SU-DHL-6 (cell line): Measurements from ENCODE around the gene FASTKD1.
"Not testable (repeated sequence)": the region's sequence is repeated elsewhere in the genome, so short reads cannot be mapped to it uniquely, and the experiment has no call there.

Source experiments
- H2AFZ ChIP-seq: fragments of 200-600 bp; sonication (generic); 2 replicates; pipeline ENCODE4 v1.6.1; 2014; ENCODE audit warnings: low read depth, mild to moderate bottlenecking, moderate library complexity, mixed read lengths, antibody characterized with exemption, low read length; ENCODE audit not compliant: severe bottlenecking
- H3F3A ChIP-seq: fragments of 200-600 bp; shearing (Covaris generic); 2 replicates; pipeline ENCODE4 v1.6.0; 2016; ENCODE audit warnings: antibody characterized with exemption, mild to moderate bottlenecking; ENCODE audit not compliant: insufficient read depth
- H3K27ac ChIP-seq: fragments of 200-600 bp; sonication (generic); 2 replicates; pipeline ENCODE4 v1.5.1; 2016; ENCODE audit warnings: low read depth, mild to moderate bottlenecking, low read length, moderate library complexity, mixed read lengths
- H3K27me3 ChIP-seq: fragments of 200-600 bp; sonication (generic), shearing (Covaris generic); 2 replicates; pipeline ENCODE4 v1.6.0; 2014; ENCODE audit warnings: mild to moderate bottlenecking, low read length
- H3K36me3 ChIP-seq: fragments of 200-600 bp; sonication (generic); 2 replicates; pipeline ENCODE4 v1.6.1; 2014; ENCODE audit warnings: mild to moderate bottlenecking, low read length, mixed read lengths
- H3K4me2 ChIP-seq: fragments of 300-600, 200-600 bp; shearing (Covaris generic), sonication (generic); 2 replicates; pipeline ENCODE4 v1.6.0; 2014; ENCODE audit warnings: low read length, low read depth, mild to moderate bottlenecking; ENCODE audit not compliant: poor library complexity, severe bottlenecking
- H3K4me3 ChIP-seq: fragments of 200-600 bp; sonication (generic); 2 replicates; pipeline ENCODE4 v1.5.1; 2014; ENCODE audit warnings: antibody characterized with exemption, low read length, mild to moderate bottlenecking, mixed read lengths; ENCODE audit not compliant: insufficient read depth, poor library complexity, severe bottlenecking
- H3K79me2 ChIP-seq: fragments of 200-600 bp; sonication (generic); 2 replicates; pipeline ENCODE4 v1.6.1; 2014; ENCODE audit warnings: mild to moderate bottlenecking, low read length, moderate library complexity; ENCODE audit not compliant: insufficient read depth
- H3K9ac ChIP-seq: fragments of 200-600 bp; sonication (generic); 2 replicates; pipeline ENCODE4 v1.7.0; 2014; ENCODE audit warnings: mild to moderate bottlenecking, low read length
- H3K9me2 ChIP-seq: fragments of 200-600 bp; sonication (generic); replicated peaks from 2 replicates; pipeline ENCODE4 v1.6.1; 2014; ENCODE audit warnings: low read length; ENCODE audit not compliant: insufficient read depth
- H3K9me3 ChIP-seq: fragments of 200-600 bp; sonication (generic); 2 replicates; pipeline ENCODE4 v1.6.1; 2014; ENCODE audit warnings: low read length, mixed read lengths; ENCODE audit not compliant: insufficient read depth
- H4K20me1 ChIP-seq: fragments of 200-600 bp; sonication (generic); 2 replicates; pipeline ENCODE4 v1.6.1; 2014; ENCODE audit warnings: low read depth, mild to moderate bottlenecking, antibody characterized with exemption, low read length, moderate library complexity, mixed read lengths
- EZH2phosphoT487 ChIP-seq: fragments of 200-600 bp; sonication (generic), shearing (Covaris generic); conservative IDR thresholded peaks from 2 replicates; pipeline ENCODE4 v1.6.1; 2018; ENCODE audit warnings: mild to moderate bottlenecking, antibody characterized with exemption, low read length, moderate library complexity, mixed read lengths
- TF ChIP-seq, protein P1 (sequence below): fragments of 200-600 bp; sonication (generic); IDR thresholded peaks from one replicate; pipeline ENCODE4 v1.5.1; 2017; ENCODE audit warnings: antibody characterized with exemption, mild to moderate bottlenecking, low read length, moderate library complexity; ENCODE audit not compliant: insufficient read depth, poor library complexity, severe bottlenecking

The FASTKD1 gene

DNA sequence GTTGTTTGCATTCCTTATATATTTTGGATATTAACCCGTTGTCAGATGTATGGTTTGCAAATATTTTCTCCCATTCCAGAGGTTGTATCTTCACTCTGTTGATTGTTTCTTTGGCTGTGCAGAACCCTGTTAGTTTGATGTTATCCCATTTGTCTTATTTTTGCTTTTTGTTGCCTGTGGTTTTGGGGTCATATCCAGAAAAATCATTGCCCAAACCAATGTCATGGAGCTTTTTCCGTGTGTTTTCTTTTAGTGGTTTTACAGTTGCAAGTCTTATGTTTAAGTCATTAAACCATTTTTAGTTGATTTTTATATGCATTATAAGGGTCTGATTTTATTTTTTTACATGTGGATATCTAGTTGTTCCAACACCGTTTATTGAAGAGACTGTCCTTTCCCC, 46.3 kb upstream of the FASTKD1 start:
- no peak for TF ChIP-seq EZH2phosphoT487
- TF ChIP-seq, protein P1, sequence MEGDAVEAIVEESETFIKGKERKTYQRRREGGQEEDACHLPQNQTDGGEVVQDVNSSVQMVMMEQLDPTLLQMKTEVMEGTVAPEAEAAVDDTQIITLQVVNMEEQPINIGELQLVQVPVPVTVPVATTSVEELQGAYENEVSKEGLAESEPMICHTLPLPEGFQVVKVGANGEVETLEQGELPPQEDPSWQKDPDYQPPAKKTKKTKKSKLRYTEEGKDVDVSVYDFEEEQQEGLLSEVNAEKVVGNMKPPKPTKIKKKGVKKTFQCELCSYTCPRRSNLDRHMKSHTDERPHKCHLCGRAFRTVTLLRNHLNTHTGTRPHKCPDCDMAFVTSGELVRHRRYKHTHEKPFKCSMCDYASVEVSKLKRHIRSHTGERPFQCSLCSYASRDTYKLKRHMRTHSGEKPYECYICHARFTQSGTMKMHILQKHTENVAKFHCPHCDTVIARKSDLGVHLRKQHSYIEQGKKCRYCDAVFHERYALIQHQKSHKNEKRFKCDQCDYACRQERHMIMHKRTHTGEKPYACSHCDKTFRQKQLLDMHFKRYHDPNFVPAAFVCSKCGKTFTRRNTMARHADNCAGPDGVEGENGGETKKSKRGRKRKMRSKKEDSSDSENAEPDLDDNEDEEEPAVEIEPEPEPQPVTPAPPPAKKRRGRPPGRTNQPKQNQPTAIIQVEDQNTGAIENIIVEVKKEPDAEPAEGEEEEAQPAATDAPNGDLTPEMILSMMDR, result no peak
- Histone ChIP-seq H3K9me2 (no peaks in the 10 kb centered on the region), H3K36me3 (peaks cover 30% of the 10 kb centered on the region), H4K20me1 (no peaks in the 10 kb centered on the region; the same call in none of the 2 replicates), H3F3A (no peaks in the 10 kb centered on the region), H3K27me3 (no peaks in the 10 kb centered on the region), H3K9ac (no peak overlapping the region), H2AFZ (no peak overlapping the region), H3K79me2 (peaks cover 18% of the 10 kb centered on the region), H3K4me3 (no peak overlapping the region), H3K27ac (no peak overlapping the region), H3K4me2 (no peak overlapping the region), H3K9me3 (no peaks in the 10 kb centered on the region)

DNA sequence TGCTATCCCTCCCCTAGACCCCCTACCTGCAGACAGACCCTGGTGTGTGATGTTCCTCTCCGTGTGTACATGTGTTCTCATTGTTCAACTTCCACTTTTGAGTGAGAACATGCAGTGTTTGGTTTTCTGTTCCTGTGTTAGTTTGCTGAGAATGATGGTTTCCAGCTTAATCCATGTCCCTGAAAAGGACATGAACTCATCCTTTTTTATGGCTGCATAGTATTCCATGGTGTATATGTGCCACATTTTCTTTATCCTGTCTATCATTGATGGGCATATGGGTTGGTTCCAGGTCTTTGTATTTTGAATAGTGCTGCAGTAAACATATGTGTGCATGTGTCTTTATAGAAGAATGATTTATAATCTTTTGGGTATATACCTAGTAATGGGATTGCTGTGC, 42.3 kb upstream of the FASTKD1 start:
- not testable (repeated sequence) for H3K9me2 ChIP-seq, H3K27ac ChIP-seq, H3K9ac ChIP-seq, H4K20me1 ChIP-seq, H3K4me3 ChIP-seq, H2AFZ ChIP-seq, H3K9me3 ChIP-seq, H3K4me2 ChIP-seq, H3K27me3 ChIP-seq, H3F3A ChIP-seq
- Histone ChIP-seq H3K79me2 (peaks cover 18% of the 10 kb centered on the region), H3K36me3 (peaks cover 59% of the 10 kb centered on the region)

DNA sequence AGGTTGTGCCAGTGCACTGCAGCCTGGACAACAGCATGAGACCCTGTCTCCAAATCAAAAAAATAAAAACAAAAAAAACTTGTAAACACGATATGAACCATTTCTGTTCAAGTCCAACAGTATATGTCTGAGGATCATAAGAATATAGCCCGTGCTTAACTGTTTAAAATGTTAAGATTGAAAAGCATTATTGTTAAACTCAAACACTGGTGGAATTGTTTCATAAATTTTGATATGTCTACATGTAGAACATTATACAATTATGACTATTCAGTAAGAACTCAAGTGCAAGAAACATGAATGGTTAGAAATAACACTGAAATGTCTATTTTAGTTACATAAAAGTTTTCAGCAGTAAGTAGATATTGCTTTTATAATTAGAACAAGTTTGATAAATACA, 40.2 kb upstream of the FASTKD1 start:
- no peaks in the 10 kb centered on the region for H4K20me1 ChIP-seq
- no peak overlapping the region for H2AFZ ChIP-seq
- no peak overlapping the region for H3K9ac ChIP-seq
- TF ChIP-seq EZH2phosphoT487, result no peak
- TF ChIP-seq, protein P1, result no peak
- H3K79me2 ChIP-seq, result 0 out of 2 replicates have a peak, but pooled peaks cover 9% of the 10 kb centered on the region
- H3F3A ChIP-seq, result 0 out of 2 replicates have a peak, but pooled peaks cover 5% of the 10 kb centered on the region
- H3K36me3 ChIP-seq, result peaks cover 65% of the 10 kb centered on the region
- H3K9me3 ChIP-seq, result no peaks in the 10 kb centered on the region
- H3K4me2 ChIP-seq, result no peak overlapping the region
- H3K27me3 ChIP-seq, result no peaks in the 10 kb centered on the region
- no peak overlapping the region for H3K27ac ChIP-seq
- no peaks in the 10 kb centered on the region for H3K9me2 ChIP-seq
- H3K4me3 ChIP-seq, result no peak overlapping the region

DNA sequence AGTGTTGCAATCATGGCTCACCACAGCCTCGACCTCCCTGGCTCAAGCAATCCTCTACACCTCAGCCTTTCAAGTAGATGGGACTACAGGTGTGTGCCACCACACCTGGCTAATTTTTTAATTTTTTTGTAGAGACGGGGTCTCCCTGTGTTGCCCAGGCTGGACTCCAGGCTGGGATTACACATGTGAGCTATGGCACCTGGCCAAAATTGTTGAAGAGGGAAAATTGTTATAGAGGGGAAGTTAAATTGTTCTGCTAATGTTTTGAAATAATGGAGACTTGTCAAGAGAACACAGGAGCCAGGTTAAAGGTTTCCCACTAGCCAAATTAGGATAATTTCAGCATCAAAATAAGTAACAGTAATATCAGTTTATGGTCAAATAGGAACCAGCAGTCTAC, 35.6 kb upstream of the FASTKD1 start:
- Histone ChIP-seq H3K27me3 (no peaks in the 10 kb centered on the region), H3K36me3 (peaks cover 71% of the 10 kb centered on the region), H2AFZ (no peak overlapping the region), H3K4me3 (no peak overlapping the region), H4K20me1 (no peaks in the 10 kb centered on the region; the same call in 1 of the 2 replicates), H3K9me3 (no peaks in the 10 kb centered on the region), H3K4me2 (no peak overlapping the region), H3K9ac (no peak overlapping the region), H3F3A (0 out of 2 replicates have a peak, but pooled peaks cover 4% of the 10 kb centered on the region), H3K27ac (no peak overlapping the region), H3K79me2 (peaks cover 6% of the 10 kb centered on the region; the same call in 1 of the 2 replicates), H3K9me2 (no peaks in the 10 kb centered on the region)
- no peak for TF ChIP-seq EZH2phosphoT487
- TF ChIP-seq, protein P1, result no peak
